ENCODE data around the gene TMEM212. TPM values are rescaled to one million over a fixed set of nuclear protein-coding genes. Genes with fewer than 3 reads are reported as not detected.

TMEM212 gene
- total and polyA plus RNA-seq, 7 donors = not detected

GRCh38 chr3:171907761-171908160 is 64.6 kb downstream of the TMEM212 start:
- Histone ChIP-seq H3K27me3 (no peaks in the 10 kb centered on the region), H3K9me3 (peaks cover 0 to 3% (median 0%) of the 10 kb centered on the region in 4 donors), H3K27ac (no peak overlapping the region), H3K4me3 (no peak overlapping the region), H3K4me1 (no peaks in the 10 kb centered on the region), H3K36me3 (no peaks in the 10 kb centered on the region)
- intact Hi-C loops (cut with DNase I) = no loop called here
- WGBS, 2 donors = 71 to 90% methylated on average over 2 of the region's 2 CpGs
- TF ChIP-seq, protein P1, sequence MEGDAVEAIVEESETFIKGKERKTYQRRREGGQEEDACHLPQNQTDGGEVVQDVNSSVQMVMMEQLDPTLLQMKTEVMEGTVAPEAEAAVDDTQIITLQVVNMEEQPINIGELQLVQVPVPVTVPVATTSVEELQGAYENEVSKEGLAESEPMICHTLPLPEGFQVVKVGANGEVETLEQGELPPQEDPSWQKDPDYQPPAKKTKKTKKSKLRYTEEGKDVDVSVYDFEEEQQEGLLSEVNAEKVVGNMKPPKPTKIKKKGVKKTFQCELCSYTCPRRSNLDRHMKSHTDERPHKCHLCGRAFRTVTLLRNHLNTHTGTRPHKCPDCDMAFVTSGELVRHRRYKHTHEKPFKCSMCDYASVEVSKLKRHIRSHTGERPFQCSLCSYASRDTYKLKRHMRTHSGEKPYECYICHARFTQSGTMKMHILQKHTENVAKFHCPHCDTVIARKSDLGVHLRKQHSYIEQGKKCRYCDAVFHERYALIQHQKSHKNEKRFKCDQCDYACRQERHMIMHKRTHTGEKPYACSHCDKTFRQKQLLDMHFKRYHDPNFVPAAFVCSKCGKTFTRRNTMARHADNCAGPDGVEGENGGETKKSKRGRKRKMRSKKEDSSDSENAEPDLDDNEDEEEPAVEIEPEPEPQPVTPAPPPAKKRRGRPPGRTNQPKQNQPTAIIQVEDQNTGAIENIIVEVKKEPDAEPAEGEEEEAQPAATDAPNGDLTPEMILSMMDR (IDR thresholded peaks at IDR 0.05) = no peak
- TF ChIP-seq POLR2A (IDR thresholded peaks at IDR 0.05) (no peak), EP300 (IDR thresholded peaks at IDR 0.05) (no peak), POLR2AphosphoS5 (IDR thresholded peaks at IDR 0.05) (no peak)
- DNase-seq = no peak

GRCh38 chr3:171908731-171909130 is 65.6 kb downstream of the TMEM212 start:
- WGBS, 2 donors = 74 to 86% methylated on average over 2 of the region's 2 CpGs
- peaks cover 0 to 3% (median 0%) of the 10 kb centered on the region in 4 donors for H3K9me3 ChIP-seq
- TF ChIP-seq, protein P1 (IDR thresholded peaks at IDR 0.05) = no peak
- TF ChIP-seq EP300 (IDR thresholded peaks at IDR 0.05) (no peak), POLR2A (IDR thresholded peaks at IDR 0.05) (no peak), POLR2AphosphoS5 (IDR thresholded peaks at IDR 0.05) (no peak)
- H3K27ac ChIP-seq = no peak overlapping the region
- H3K27me3 ChIP-seq = no peaks in the 10 kb centered on the region
- intact Hi-C loops (cut with DNase I) = no loop called here
- no peak overlapping the region for H3K4me3 ChIP-seq
- no peak for DNase-seq
- no peaks in the 10 kb centered on the region for H3K36me3 ChIP-seq
- H3K4me1 ChIP-seq = no peaks in the 10 kb centered on the region

Other genes starting within 250 kb of the TMEM212 start
- 10 to 100 TPM in 2 of 4 donors, 1 to 10 TPM in 2; 8.6 to 19.9 (median 10.8) TPM for gene PLD1, start 32.9 kb upstream of the TMEM212 start, total RNA-seq
- gene PLD1, start 32.9 kb upstream of the TMEM212 start, polyA plus RNA-seq = 10 to 100 TPM; 12.2 to 24.3 (median 16.2) TPM
- gene FNDC3B, start 196.2 kb downstream of the TMEM212 start, total RNA-seq = 10 to 100 TPM; 50.3 to 93.9 (median 63.0) TPM
- 10 to 100 TPM; 16.2 to 25.7 (median 18.0) TPM for gene FNDC3B, start 196.2 kb downstream of the TMEM212 start, polyA plus RNA-seq

Data from sigmoid colon (tissue), 7 donors.